ENCODE measurements around the gene SUSD3. TPM values are rescaled to one million over a fixed set of nuclear protein-coding genes. Genes with fewer than 3 reads are reported as not detected.
"Not testable (repeated sequence)": the region's sequence is repeated elsewhere in the genome, so short reads cannot be mapped to it uniquely, and the experiment has no call there.

Gene SUSD3
- not detected for total RNA-seq (ENCODE audit: insufficient read depth, low replicate concordance)

GRCh38 chr9:93058355-93059010 is at the start of gene SUSD3:
TSS of gene SUSD3 (plus strand) at chr9:93058701. CDS start at chr9:93058743, 42 bp downstream.
- peak; percentile 39 for DNase-seq (ENCODE audit: low spot score)

GRCh38 chr9:93009337-93010015 is 49.0 kb upstream of the SUSD3 start:
- DNase-seq (ENCODE audit: low spot score), result no peak

GRCh38 chr9:93010056-93010455 is 48.4 kb upstream of the SUSD3 start:
- DNase-seq (ENCODE audit: low spot score), result no peak

GRCh38 chr9:93010704-93011103 is 47.8 kb upstream of the SUSD3 start:
- DNase-seq (ENCODE audit: low spot score), result no peak

- no peak for DNase-seq (ENCODE audit: low spot score)
Observed at GRCh38 chr9:93011114-93011513, 47.4 kb upstream of the SUSD3 start.

GRCh38 chr9:93012963-93013855 is 45.3 kb upstream of the SUSD3 start:
- DNase-seq (ENCODE audit: low spot score), result no peak

GRCh38 chr9:93013856-93014582 is 44.5 kb upstream of the SUSD3 start:
- DNase-seq (ENCODE audit: low spot score), result no peak

- not testable (repeated sequence) for DNase-seq (ENCODE audit: low spot score)
Observed at GRCh38 chr9:93015190-93015589, 43.3 kb upstream of the SUSD3 start.

- no peak for DNase-seq (ENCODE audit: low spot score)
Observed at GRCh38 chr9:93017621-93018020, 40.9 kb upstream of the SUSD3 start.

- no peak for DNase-seq (ENCODE audit: low spot score)
Observed at GRCh38 chr9:93020151-93020550, 38.4 kb upstream of the SUSD3 start.

GRCh38 chr9:93020771-93021670 is 37.5 kb upstream of the SUSD3 start:
- no peak for DNase-seq (ENCODE audit: low spot score)

- no peak for DNase-seq (ENCODE audit: low spot score)
Observed at GRCh38 chr9:93022066-93022465, 36.4 kb upstream of the SUSD3 start.

- no peak for DNase-seq (ENCODE audit: low spot score)
Observed at GRCh38 chr9:93022721-93023520, 35.6 kb upstream of the SUSD3 start.

GRCh38 chr9:93023521-93023815 is 35.0 kb upstream of the SUSD3 start:
- DNase-seq (ENCODE audit: low spot score), result no peak

- no peak for DNase-seq (ENCODE audit: low spot score)
Observed at GRCh38 chr9:93024646-93024910, 33.9 kb upstream of the SUSD3 start.

- DNase-seq (ENCODE audit: low spot score), result no peak
Observed at GRCh38 chr9:93024986-93025630, 33.4 kb upstream of the SUSD3 start.

- no peak for DNase-seq (ENCODE audit: low spot score)
Observed at GRCh38 chr9:93025736-93026135, 32.8 kb upstream of the SUSD3 start.

GRCh38 chr9:93026640-93027039 is 31.9 kb upstream of the SUSD3 start:
- DNase-seq (ENCODE audit: low spot score), result no peak

GRCh38 chr9:93027750-93028149 is 30.8 kb upstream of the SUSD3 start:
- DNase-seq (ENCODE audit: low spot score), result no peak
